T47D (cell line): ENCODE results near the gene PAK2.
A peak's percentile ranks its signal among the peaks of the same experiment; 100 is the strongest.

Experiments used
- DNase-seq, 2 experiments: peaks; one replicate each; pipeline versions ENCODE4 v3.0.0 to v3.0.0-alpha.2; 2011 to 2012; ENCODE audit warnings: low read depth in 1 of 2, low spot score in 1 of 2
- JUND ChIP-seq: IDR thresholded peaks from 2 replicates; pipeline ENCODE4 v1.6.1; 2012; ENCODE audit warnings: low read depth
- in situ Hi-C: cut with HindIII; loops from 2 replicates; pipeline ENCODE4 v1.10.0; 2016; ENCODE audit warnings: low sequenced_read_pairs, low pct_unique_long_range_greater_than_20kb

The PAK2 gene

GRCh38 chr3:196739671-196740480, at the start of gene PAK2:
PAK2 (plus strand) TSS chr3:196739857; CDS start chr3:196782647, 42,790 bp downstream.
- no peak for TF ChIP-seq JUND
- DNase-seq = peak; percentile 88 to 98
- in situ Hi-C loops = no loop called here

- in situ Hi-C loops = no loop called here
- no peak for TF ChIP-seq JUND
- DNase-seq = no peak
Observed at GRCh38 chr3:196689941-196690660, 49.6 kb upstream of the PAK2 start.

GRCh38 chr3:196691386-196691785, 48.3 kb upstream of the PAK2 start:
- in situ Hi-C loops = no loop called here
- no peak for DNase-seq
- TF ChIP-seq JUND = no peak

GRCh38 chr3:196694202-196694638, 45.4 kb upstream of the PAK2 start:
- TF ChIP-seq JUND = no peak
- in situ Hi-C loops = no loop called here
- DNase-seq = peak; percentile 59 to 78

GRCh38 chr3:196694941-196695848, 44.5 kb upstream of the PAK2 start:
- no peak for DNase-seq
- in situ Hi-C loops = no loop called here
- no peak for TF ChIP-seq JUND

GRCh38 chr3:196695849-196696226, 43.8 kb upstream of the PAK2 start:
- TF ChIP-seq JUND = no peak
- no peak for DNase-seq
- in situ Hi-C loops = no loop called here

- in situ Hi-C loops = no loop called here
- no peak for DNase-seq
- TF ChIP-seq JUND = no peak
Observed at GRCh38 chr3:196697270-196697669, 42.4 kb upstream of the PAK2 start.

GRCh38 chr3:196699749-196700148, 39.9 kb upstream of the PAK2 start:
- in situ Hi-C loops = no loop called here
- no peak for DNase-seq
- TF ChIP-seq JUND = no peak

GRCh38 chr3:196700801-196701200, 38.9 kb upstream of the PAK2 start:
- no peak for TF ChIP-seq JUND
- DNase-seq = no peak
- in situ Hi-C loops = no loop called here

- DNase-seq = no peak
- no peak for TF ChIP-seq JUND
- in situ Hi-C loops = no loop called here
Observed at GRCh38 chr3:196706327-196706726, 33.3 kb upstream of the PAK2 start.

GRCh38 chr3:196706731-196707130, 32.9 kb upstream of the PAK2 start:
- TF ChIP-seq JUND = no peak
- no peak for DNase-seq
- in situ Hi-C loops = no loop called here

- DNase-seq = no peak
- no peak for TF ChIP-seq JUND
- in situ Hi-C loops = no loop called here
Observed at GRCh38 chr3:196707566-196707965, 32.1 kb upstream of the PAK2 start.
